Endodermal cell (in vitro differentiated cells): ENCODE measurements around the gene MESP1. TPM values are rescaled to one million over a fixed set of nuclear protein-coding genes. Genes with fewer than 3 reads are reported as not detected.
"Not testable (repeated sequence)": the region's sequence is repeated elsewhere in the genome, so short reads cannot be mapped to it uniquely, and the experiment has no call there.

Source experiments
- DNase-seq: peaks from one replicate; pipeline ENCODE4 v3.0.0-alpha.2; 2017
- H3K27ac ChIP-seq: 2 replicates; pipeline ENCODE4 v1.5.1; 2013; ENCODE audit warnings: mild to moderate bottlenecking, low read depth, low read length, moderate library complexity
- H3K27me3 ChIP-seq: 2 replicates; pipeline ENCODE4 v1.6.1; 2013; ENCODE audit warnings: mild to moderate bottlenecking, low read length, moderate library complexity; ENCODE audit not compliant: insufficient read depth, control insufficient read depth, poor library complexity, severe bottlenecking
- H3K36me3 ChIP-seq: 2 replicates; pipeline ENCODE4 v1.7.0; 2013; ENCODE audit warnings: mild to moderate bottlenecking, low read length, moderate library complexity; ENCODE audit not compliant: control insufficient read depth, insufficient read depth
- H3K4me1 ChIP-seq: one replicate; pipeline ENCODE4 v1.7.0; 2013; ENCODE audit warnings: low read length; ENCODE audit not compliant: control insufficient read depth, insufficient read depth
- H3K4me3 ChIP-seq: 2 replicates; pipeline ENCODE4 v1.5.1; 2013; ENCODE audit warnings: mild to moderate bottlenecking, low read length, moderate library complexity
- H3K9ac ChIP-seq: 2 replicates; pipeline ENCODE4 v1.6.1; 2013; ENCODE audit warnings: mild to moderate bottlenecking, low read length, moderate library complexity; ENCODE audit not compliant: poor library complexity, severe bottlenecking; ENCODE audit errors: extremely low read depth
- H3K9me3 ChIP-seq: 2 replicates; pipeline ENCODE4 v1.6.1; 2013; ENCODE audit warnings: mild to moderate bottlenecking, low read length, moderate library complexity; ENCODE audit not compliant: control insufficient read depth
- H3K27ac Mint-ChIP-seq: 2 replicates; pipeline ENCODE4 v1.8.0; 2020; ENCODE audit warnings: mixed read lengths
- H3K27me3 Mint-ChIP-seq: 2 replicates; pipeline ENCODE4 v1.8.0; 2021; ENCODE audit warnings: mild to moderate bottlenecking, mixed read lengths; ENCODE audit not compliant: insufficient read depth
- H3K36me3 Mint-ChIP-seq: 2 replicates; pipeline ENCODE4 v1.8.0; 2020; ENCODE audit warnings: low read depth, mixed read lengths
- H3K4me1 Mint-ChIP-seq: 2 replicates; pipeline ENCODE4 v1.8.0; 2020; ENCODE audit warnings: mixed read lengths
- H3K4me3 Mint-ChIP-seq: 2 replicates; pipeline ENCODE4 v1.8.0; 2020; ENCODE audit warnings: mild to moderate bottlenecking, moderate library complexity, mixed read lengths
- H3K9me3 Mint-ChIP-seq: 2 replicates; pipeline ENCODE4 v1.8.0; 2020; ENCODE audit warnings: mild to moderate bottlenecking, mixed read lengths
- CTCF ChIP-seq: fragments of 200-600 bp; sonication (generic); conservative IDR thresholded peaks from 2 replicates; pipeline ENCODE4 v1.5.0; 2021; ENCODE audit warnings: antibody characterized with exemption, mild to moderate bottlenecking
- WGBS, 2 experiments: methylation state at CpG; one replicate each; pipeline versions ENCODE4 v1.1.5 to v1.1.7; 2013; ENCODE audit warnings: missing lambda C conversion rate in 2 of 2, mixed read lengths in 1 of 2; ENCODE audit not compliant: insufficient coverage in 1 of 2, insufficient read length in 1 of 2; 5-methylcytosine and 5-hydroxymethylcytosine counted together
- total RNA-seq, 2 donors: library from RNA; stranded (reverse); fragmentation: NEBNext Ultra II Directional in 1 of 2; extraction: Animal tissue kit (Norgen Biotek cat#: 25700) in 1 of 2; gene quantifications; 2 replicates in 1 of 2; 3 replicates in 1 of 2; pipeline ENCODE4 v1.2.1, GENCODE V29; 2021

The MESP1 gene
- total RNA-seq, 2 donors from 2014 or later, result 0.22 TPM; not detected in 1

GRCh38 chr15:89784686-89784960 lies 33.6 kb upstream of the MESP1 start:
- H3K36me3 ChIP-seq, result no peaks in the 10 kb centered on the region
- no peak for TF ChIP-seq CTCF
- H3K4me1 Mint-ChIP-seq, result peaks cover 14% of the 10 kb centered on the region
- H3K27ac ChIP-seq, result no peak overlapping the region
- WGBS, 2 experiments, result 90 to 94% methylated on average over 3 to 7 of the region's 7 CpGs
- H3K27ac Mint-ChIP-seq, result no peak overlapping the region
- peaks cover 22% of the 10 kb centered on the region for H3K27me3 Mint-ChIP-seq
- peaks cover 8% of the 10 kb centered on the region for H3K27me3 ChIP-seq
- H3K9me3 Mint-ChIP-seq, result peaks cover 15% of the 10 kb centered on the region
- H3K36me3 Mint-ChIP-seq, result peaks cover 4% of the 10 kb centered on the region
- no peak overlapping the region for H3K4me3 ChIP-seq
- no peak for DNase-seq
- H3K9ac ChIP-seq, result no peak overlapping the region
- peaks cover 10% of the 10 kb centered on the region for H3K9me3 ChIP-seq
- H3K4me3 Mint-ChIP-seq, result no peak overlapping the region
- no peaks in the 10 kb centered on the region for H3K4me1 ChIP-seq

GRCh38 chr15:89783861-89784685 lies 33.0 kb upstream of the MESP1 start:
- H3K4me3 Mint-ChIP-seq, result no peak overlapping the region
- H3K27me3 Mint-ChIP-seq, result peaks cover 26% of the 10 kb centered on the region
- no peak for DNase-seq
- peaks cover 14% of the 10 kb centered on the region for H3K4me1 Mint-ChIP-seq
- Histone ChIP-seq H3K9ac (no peak overlapping the region), H3K27ac (no peak overlapping the region), H3K4me3 (no peak overlapping the region), H3K4me1 (no peaks in the 10 kb centered on the region), H3K27me3 (peaks cover 8% of the 10 kb centered on the region), H3K9me3 (peaks cover 10% of the 10 kb centered on the region), H3K36me3 (no peaks in the 10 kb centered on the region)
- H3K9me3 Mint-ChIP-seq, result peaks cover 15% of the 10 kb centered on the region
- whole genome bisulfite sequencing, 2 experiments, result 86 to 87% methylated on average over 5 to 15 of the region's 15 CpGs
- H3K36me3 Mint-ChIP-seq, result peaks cover 4% of the 10 kb centered on the region
- no peak for TF ChIP-seq CTCF
- no peak overlapping the region for H3K27ac Mint-ChIP-seq

- peaks cover 10% of the 10 kb centered on the region for H3K27me3 ChIP-seq
- H3K4me1 Mint-ChIP-seq, result peaks cover 14% of the 10 kb centered on the region
- H3K4me3 Mint-ChIP-seq, result no peak overlapping the region
- 71 to 76% methylated on average over 8 to 12 of the region's 14 CpGs for WGBS, 2 experiments
- peaks cover 3% of the 10 kb centered on the region for H3K36me3 Mint-ChIP-seq
- no peak for TF ChIP-seq CTCF
- H3K36me3 ChIP-seq, result no peaks in the 10 kb centered on the region
- H3K9me3 Mint-ChIP-seq, result peaks cover 12% of the 10 kb centered on the region
- no peak overlapping the region for H3K27ac ChIP-seq
- no peak overlapping the region for H3K9ac ChIP-seq
- H3K4me3 ChIP-seq, result no peak overlapping the region
- H3K27me3 Mint-ChIP-seq, result peaks cover 33% of the 10 kb centered on the region
- H3K27ac Mint-ChIP-seq, result no peak overlapping the region
- H3K4me1 ChIP-seq, result no peaks in the 10 kb centered on the region
- peak; percentile 88 for DNase-seq
- peaks cover 8% of the 10 kb centered on the region for H3K9me3 ChIP-seq
These were observed 32.2 kb upstream of the MESP1 start for GRCh38 chr15:89783111-89783860.

GRCh38 chr15:89782619-89782950 lies 31.5 kb upstream of the MESP1 start:
- peaks cover 36% of the 10 kb centered on the region for H3K27me3 Mint-ChIP-seq
- not testable (repeated sequence) for H3K36me3 ChIP-seq, H3K4me1 ChIP-seq, H3K27ac ChIP-seq, H3K4me3 ChIP-seq, H3K9ac ChIP-seq, H3K36me3 Mint-ChIP-seq, DNase-seq, H3K9me3 ChIP-seq, H3K9me3 Mint-ChIP-seq, H3K4me3 Mint-ChIP-seq, H3K27ac Mint-ChIP-seq
- peaks cover 17% of the 10 kb centered on the region for H3K27me3 ChIP-seq
- H3K4me1 Mint-ChIP-seq, result peaks cover 14% of the 10 kb centered on the region
- WGBS, 2 experiments, result 94 to 100% methylated on average over 2 to 9 of the region's 9 CpGs
